Stimulated activated CD8-positive, alpha-beta memory T cell treated with anti-CD3 and anti-CD28 coated beads, Interleukin-12 subunit alpha, Interleukin-12 subunit beta, amount 100 ng/mL, for 24 hours (primary cell): ENCODE data around the gene RAPGEF2.
"Not testable (repeated sequence)": the region's sequence is repeated elsewhere in the genome, so short reads cannot be mapped to it uniquely, and the experiment has no call there.

ENCODE experiments used
- DNase-seq: peaks from one replicate; pipeline ENCODE4 v3.0.0-alpha.2; 2020; ENCODE audit errors: extremely low read depth

RAPGEF2 gene

GRCh38 chr4:159240046-159240445 lies 137.2 kb downstream of the RAPGEF2 start:
- DNase-seq: no peak

GRCh38 chr4:159240687-159241086 lies 137.8 kb downstream of the RAPGEF2 start:
- DNase-seq: no peak

GRCh38 chr4:159242427-159242826 lies 139.5 kb downstream of the RAPGEF2 start:
- no peak for DNase-seq

GRCh38 chr4:159248384-159249178 lies 145.7 kb downstream of the RAPGEF2 start:
- DNase-seq: no peak

GRCh38 chr4:159250751-159251325 lies 148.0 kb downstream of the RAPGEF2 start:
- no peak for DNase-seq

GRCh38 chr4:159251580-159251979 lies 148.7 kb downstream of the RAPGEF2 start:
- not testable (repeated sequence) for DNase-seq

GRCh38 chr4:159252491-159252890 lies 149.6 kb downstream of the RAPGEF2 start:
- no peak for DNase-seq

GRCh38 chr4:159256037-159256436 lies 153.2 kb downstream of the RAPGEF2 start:
- DNase-seq: no peak

- no peak for DNase-seq
Observed at GRCh38 chr4:159258889-159259560, 156.1 kb downstream of the RAPGEF2 start.

GRCh38 chr4:159264057-159264456 lies 161.2 kb downstream of the RAPGEF2 start:
- DNase-seq: no peak

GRCh38 chr4:159266981-159267868 lies 164.3 kb downstream of the RAPGEF2 start:
- no peak for DNase-seq

GRCh38 chr4:159267869-159268285 lies 165.0 kb downstream of the RAPGEF2 start:
- DNase-seq: no peak

- DNase-seq: no peak
Observed at GRCh38 chr4:159268607-159269006, 165.7 kb downstream of the RAPGEF2 start.

GRCh38 chr4:159269116-159269515 lies 166.2 kb downstream of the RAPGEF2 start:
- no peak for DNase-seq

- DNase-seq: no peak
Observed at GRCh38 chr4:159269956-159270355, 167.1 kb downstream of the RAPGEF2 start.

- no peak for DNase-seq
Observed at GRCh38 chr4:159271856-159272255, 169.0 kb downstream of the RAPGEF2 start.

- no peak for DNase-seq
Observed at GRCh38 chr4:159272273-159273140, 169.6 kb downstream of the RAPGEF2 start.

- DNase-seq: no peak
Observed at GRCh38 chr4:159273141-159273438, 170.2 kb downstream of the RAPGEF2 start.

- DNase-seq: no peak
Observed at GRCh38 chr4:159273841-159274240, 171.0 kb downstream of the RAPGEF2 start.

GRCh38 chr4:159278399-159278798 lies 175.5 kb downstream of the RAPGEF2 start:
- no peak for DNase-seq

GRCh38 chr4:159279084-159279483 lies 176.2 kb downstream of the RAPGEF2 start:
- DNase-seq: no peak
